H1 (cell line): ENCODE results near the gene LIF. TPM values are rescaled to one million over a fixed set of nuclear protein-coding genes. Genes with fewer than 3 reads are reported as not detected.
A peak's percentile ranks its signal among the peaks of the same experiment; 100 is the strongest.

ENCODE experiments used
- CTCF ChIA-PET: fragments of 300-600 bp; sonication (Branson Sonifier 250); formaldehyde crosslinking; loops from one replicate; lab custom pipeline; 2021; ENCODE audit not compliant: partially characterized antibody; lab: Charles Lee
- POLR2A ChIA-PET: fragments of 300-600 bp; sonication (Branson Sonifier 250); formaldehyde crosslinking; loops from one replicate; lab custom pipeline; 2021; ENCODE audit warnings: inconsistent platforms; ENCODE audit not compliant: partially characterized antibody; lab: Charles Lee
- DNase-seq, 2 experiments: peaks; one replicate each; pipeline versions ENCODE4 v3.0.0 to v3.0.0-alpha.2; 2010 to 2022; ENCODE audit warnings: low spot score in 2 of 2, low read depth in 1 of 2, mixed read lengths in 1 of 2
- FAIRE-seq: peaks from 2 replicates; lab custom pipeline; 2011; peaks lifted over from hg19 to GRCh38; lab: Jason Lieb, UNC
- H2AFZ ChIP-seq: 2 replicates; pipeline ENCODE4 v1.8.1; 2012; ENCODE audit warnings: low read length, inconsistent platforms
- H2AK5ac ChIP-seq: 2 replicates; pipeline ENCODE4 v1.6.1; 2013; ENCODE audit warnings: low read depth, low read length
- H2BK120ac ChIP-seq: replicated peaks from 2 replicates; pipeline ENCODE3; 2013; ENCODE audit warnings: low read depth, low read length, inconsistent platforms
- H2BK12ac ChIP-seq: 2 replicates; pipeline ENCODE4 v1.6.1; 2013; ENCODE audit warnings: low read depth, low read length
- H2BK15ac ChIP-seq: 2 replicates; pipeline ENCODE4 v1.6.1; 2013; ENCODE audit warnings: low read length
- H2BK20ac ChIP-seq: 2 replicates; pipeline ENCODE4 v1.6.1; 2013; ENCODE audit warnings: low read length
- H2BK5ac ChIP-seq: 2 replicates; pipeline ENCODE4 v1.6.1; 2013; ENCODE audit warnings: low read depth, low read length
- H3K14ac ChIP-seq: 2 replicates; pipeline ENCODE4 v1.6.1; 2013; ENCODE audit warnings: inconsistent platforms; ENCODE audit not compliant: insufficient read length
- H3K18ac ChIP-seq: 2 replicates; pipeline ENCODE4 v1.6.1; 2013; ENCODE audit warnings: low read length; ENCODE audit errors: extremely low read depth
- H3K23ac ChIP-seq: 2 replicates; pipeline ENCODE4 v1.6.1; 2013; ENCODE audit warnings: inconsistent platforms; ENCODE audit not compliant: insufficient read length
- H3K23me2 ChIP-seq: 2 replicates; pipeline ENCODE4 v1.6.1; 2013; ENCODE audit warnings: low read depth, low read length
- H3K27ac ChIP-seq: 2 replicates; pipeline ENCODE4 v1.6.1; 2011; ENCODE audit warnings: low read depth, low read length, inconsistent platforms
- H3K27me3 ChIP-seq, 4 experiments: replicated peaks in 1 of 4; 1 replicate in 1 of 4; 2 replicates in 3 of 4; pipeline versions ENCODE4 v1.6.1 to v1.8.1; 2011 to 2013; ENCODE audit warnings: low read length in 3 of 4, mild to moderate bottlenecking in 3 of 4, inconsistent platforms in 2 of 4, mixed read lengths in 2 of 4, moderate library complexity in 1 of 4; ENCODE audit not compliant: control insufficient read depth in 3 of 4, insufficient read depth in 3 of 4; ENCODE audit errors: extremely low read depth in 1 of 4
- H3K36me3 ChIP-seq, 4 experiments: 2 replicates each; pipeline versions ENCODE4 v1.6.1 to v1.8.1; 2011 to 2013; ENCODE audit warnings: mild to moderate bottlenecking in 4 of 4, low read length in 3 of 4, moderate library complexity in 2 of 4, control low read depth in 1 of 4, inconsistent platforms in 1 of 4; ENCODE audit not compliant: insufficient read depth in 4 of 4, control insufficient read depth in 2 of 4
- H3K4ac ChIP-seq: replicated peaks from 2 replicates; pipeline ENCODE3; 2013; ENCODE audit warnings: low read length, low read depth, mixed read lengths, inconsistent platforms; ENCODE audit not compliant: insufficient read length
- H3K4me1 ChIP-seq, 4 experiments: replicated peaks in 1 of 4; 1 replicate in 1 of 4; 2 replicates in 3 of 4; pipeline versions ENCODE4 v1.6.1 to v1.8.1; 2011 to 2013; ENCODE audit warnings: low read length in 3 of 4, inconsistent platforms in 2 of 4, mixed read lengths in 1 of 4; ENCODE audit not compliant: insufficient read depth in 4 of 4, control insufficient read depth in 3 of 4
- H3K4me2 ChIP-seq, 2 experiments: 2 replicates each; pipeline versions ENCODE4 v1.6.1 to v1.8.1; 2011 to 2013; ENCODE audit warnings: low read depth in 2 of 2, low read length in 2 of 2, control low read depth in 1 of 2, inconsistent platforms in 1 of 2, mild to moderate bottlenecking in 1 of 2; ENCODE audit not compliant: insufficient read depth in 1 of 2
- H3K4me3 ChIP-seq, 4 experiments: fragments of 200-600, 300-600 bp in 1 of 4; sonication (generic), shearing (Covaris generic), sonication (Bioruptor Twin) in 1 of 4; 2 replicates each; pipeline versions ENCODE4 v1.5.1 to v1.8.1; 2011 to 2016; ENCODE audit warnings: low read length in 4 of 4, low read depth in 3 of 4, control low read depth in 2 of 4, inconsistent platforms in 2 of 4, mild to moderate bottlenecking in 2 of 4, mixed read lengths in 1 of 4, moderate library complexity in 1 of 4; ENCODE audit not compliant: insufficient read depth in 2 of 4; ENCODE audit errors: extremely low read depth in 1 of 4
- H3K56ac ChIP-seq: replicated peaks from 2 replicates; pipeline ENCODE3; 2013; ENCODE audit warnings: low read depth, mild to moderate bottlenecking, mixed read lengths, low read length, inconsistent platforms; ENCODE audit not compliant: insufficient read length
- H3K79me1 ChIP-seq: 2 replicates; pipeline ENCODE4 v1.6.1; 2013; ENCODE audit warnings: low read depth, low read length, control low read depth
- H3K79me2 ChIP-seq, 2 experiments: 2 replicates each; pipeline versions ENCODE4 v1.6.1 to v1.8.1; 2012 to 2013; ENCODE audit warnings: low read length in 2 of 2, mild to moderate bottlenecking in 2 of 2, inconsistent platforms in 1 of 2; ENCODE audit not compliant: insufficient read depth in 2 of 2, control insufficient read depth in 1 of 2
- H3K9ac ChIP-seq, 4 experiments: replicated peaks in 1 of 4; 1 replicate in 1 of 4; 2 replicates in 3 of 4; pipeline versions ENCODE4 v1.6.1 to v1.8.1; 2011 to 2013; ENCODE audit warnings: low read depth in 3 of 4, low read length in 3 of 4, control low read depth in 2 of 4, mild to moderate bottlenecking in 2 of 4, moderate library complexity in 2 of 4, inconsistent platforms in 1 of 4; ENCODE audit errors: extremely low read depth in 1 of 4
- H3K9me3 ChIP-seq, 2 experiments: 2 replicates each; pipeline versions ENCODE4 v1.6.1 to v1.8.1; 2012 to 2013; ENCODE audit warnings: mild to moderate bottlenecking in 2 of 2, moderate library complexity in 2 of 2, control low read depth in 1 of 2, inconsistent platforms in 1 of 2, low read depth in 1 of 2, low read length in 1 of 2, mixed read lengths in 1 of 2; ENCODE audit not compliant: insufficient read depth in 2 of 2
- H4K20me1 ChIP-seq, 2 experiments: replicated peaks in 1 of 2; 2 replicates each; pipeline versions ENCODE3 to v1.8.1; 2011 to 2013; ENCODE audit warnings: inconsistent platforms in 2 of 2, low read length in 2 of 2, mild to moderate bottlenecking in 1 of 2; ENCODE audit not compliant: insufficient read depth in 2 of 2, control insufficient read depth in 1 of 2
- H4K5ac ChIP-seq: 2 replicates; pipeline ENCODE4 v1.6.1; 2013; ENCODE audit warnings: low read length, low read depth, mixed read lengths, inconsistent platforms; ENCODE audit not compliant: insufficient read length
- H4K8ac ChIP-seq: 2 replicates; pipeline ENCODE4 v1.8.0; 2013; ENCODE audit warnings: mild to moderate bottlenecking, moderate library complexity, low read length, inconsistent platforms; ENCODE audit not compliant: insufficient read depth; ENCODE audit errors: extremely low read depth
- H4K91ac ChIP-seq: replicated peaks from 2 replicates; pipeline ENCODE3; 2013; ENCODE audit warnings: low read length, mixed read lengths, inconsistent platforms; ENCODE audit not compliant: insufficient read length
- BCL11A ChIP-seq, 2 experiments: IDR thresholded peaks; one replicate each; pipeline ENCODE4 v1.6.1; 2011; ENCODE audit warnings: low read depth in 2 of 2, low read length in 2 of 2, mild to moderate bottlenecking in 2 of 2
- CBX5 ChIP-seq: fragments of 300-800, 300-1000 bp; sonication (generic); IDR thresholded peaks from 2 replicates; pipeline ENCODE4 v1.7.1; 2016; ENCODE audit warnings: antibody characterized with exemption, low read length, low read depth
- CHD1 ChIP-seq: IDR thresholded peaks from 2 replicates; pipeline ENCODE4 v1.6.1; 2012; ENCODE audit warnings: low read depth, low read length, improper control_type of control experiment
- GABPA ChIP-seq: IDR thresholded peaks from 2 replicates; pipeline ENCODE4 v1.6.1; 2011; ENCODE audit warnings: mild to moderate bottlenecking, low read length, moderate library complexity, borderline replicate concordance; ENCODE audit not compliant: insufficient read depth
- KDM5A ChIP-seq: fragments of 200-600 bp; IDR thresholded peaks from 2 replicates; pipeline ENCODE4 v1.7.1; 2012; ENCODE audit warnings: mild to moderate bottlenecking, low read length, inconsistent platforms, mixed read lengths
- MAFK ChIP-seq: IDR thresholded peaks from 2 replicates; pipeline ENCODE4 v1.6.1; 2012; ENCODE audit warnings: low read depth, mild to moderate bottlenecking, improper control_type of control experiment, low read length
- NRF1 ChIP-seq: IDR thresholded peaks from 2 replicates; pipeline ENCODE4 v1.6.1; 2011; ENCODE audit warnings: mild to moderate bottlenecking, low read depth, low read length, improper control_type of control experiment
- RFX5 ChIP-seq: IDR thresholded peaks from 2 replicates; pipeline ENCODE4 v1.6.1; 2011; ENCODE audit warnings: low read depth, low read length, improper control_type of control experiment, borderline replicate concordance
- RNF2 ChIP-seq: fragments of 200-900, 300-1000 bp; sonication (generic); IDR thresholded peaks from 2 replicates; pipeline ENCODE4 v1.7.1; 2016; ENCODE audit warnings: borderline replicate concordance, low read depth, mild to moderate bottlenecking, antibody characterized with exemption, low read length; ENCODE audit not compliant: poor library complexity, severe bottlenecking; ENCODE audit errors: missing control alignments
- SUZ12 ChIP-seq: fragments of 200-600 bp; sonication (generic); IDR thresholded peaks from 2 replicates; pipeline ENCODE4 v1.6.1; 2012; ENCODE audit warnings: mild to moderate bottlenecking, inconsistent platforms, low read length, moderate library complexity, mixed read lengths
- TAF1 ChIP-seq: IDR thresholded peaks from 2 replicates; pipeline ENCODE4 v1.6.1; 2011; ENCODE audit warnings: mild to moderate bottlenecking, low read depth, low read length
- TAF7 ChIP-seq: optimal IDR thresholded peaks from 2 replicates; pipeline ENCODE3; 2011; ENCODE audit warnings: low read depth, mild to moderate bottlenecking, inconsistent platforms, low read length, moderate library complexity, borderline replicate concordance
- WGBS, 2 experiments: shearing (Covaris generic) in 1 of 2; methylation state at CpG; one replicate each; pipeline versions ENCODE4 v1.1.6 to v1.1.7; 2013 to 2015; ENCODE audit warnings: low lambda C conversion rate in 2 of 2, mixed read lengths in 2 of 2, inconsistent platforms in 1 of 2, low coverage in 1 of 2, missing lambda C conversion rate in 1 of 2; ENCODE audit not compliant: insufficient replicate concordance in 2 of 2, insufficient coverage in 1 of 2, insufficient read length in 1 of 2; ENCODE audit errors: extremely low coverage in 1 of 2, missing lambda C conversion rate in 1 of 2; 5-methylcytosine and 5-hydroxymethylcytosine counted together
- polyA plus RNA-seq, 7 experiments: library from polyadenylated mRNA; depleted of rRNA in 3 of 7; stranded (reverse) in 5 of 7; unstranded in 2 of 7; fragments of >200 nt in 5 of 7; fragments of 200-250 nt in 2 of 7; gene quantifications; 1 replicate in 5 of 7; 2 replicates in 1 of 7; 4 replicates in 1 of 7; pipeline versions ENCODE4 v1.2.1 to v1.2.3, GENCODE V29; 2011 to 2013; ENCODE audit warnings: missing spikeins in 2 of 7, mixed read lengths in 2 of 7
- total RNA-seq: library from RNA; stranded (reverse); fragmentation: NEBNext Ultra II Directional; extraction: Animal tissue kit (Norgen Biotek cat#: 25700); gene quantifications from 2 replicates; pipeline ENCODE4 v1.2.1, GENCODE V29; 2021

LIF gene
- total and polyA plus RNA-seq, 2 of the 8 experiments (the other 6 are each of a cell fraction or from before 2014, with no cell fraction given) = 3.3 to 3.5 TPM

DNA sequence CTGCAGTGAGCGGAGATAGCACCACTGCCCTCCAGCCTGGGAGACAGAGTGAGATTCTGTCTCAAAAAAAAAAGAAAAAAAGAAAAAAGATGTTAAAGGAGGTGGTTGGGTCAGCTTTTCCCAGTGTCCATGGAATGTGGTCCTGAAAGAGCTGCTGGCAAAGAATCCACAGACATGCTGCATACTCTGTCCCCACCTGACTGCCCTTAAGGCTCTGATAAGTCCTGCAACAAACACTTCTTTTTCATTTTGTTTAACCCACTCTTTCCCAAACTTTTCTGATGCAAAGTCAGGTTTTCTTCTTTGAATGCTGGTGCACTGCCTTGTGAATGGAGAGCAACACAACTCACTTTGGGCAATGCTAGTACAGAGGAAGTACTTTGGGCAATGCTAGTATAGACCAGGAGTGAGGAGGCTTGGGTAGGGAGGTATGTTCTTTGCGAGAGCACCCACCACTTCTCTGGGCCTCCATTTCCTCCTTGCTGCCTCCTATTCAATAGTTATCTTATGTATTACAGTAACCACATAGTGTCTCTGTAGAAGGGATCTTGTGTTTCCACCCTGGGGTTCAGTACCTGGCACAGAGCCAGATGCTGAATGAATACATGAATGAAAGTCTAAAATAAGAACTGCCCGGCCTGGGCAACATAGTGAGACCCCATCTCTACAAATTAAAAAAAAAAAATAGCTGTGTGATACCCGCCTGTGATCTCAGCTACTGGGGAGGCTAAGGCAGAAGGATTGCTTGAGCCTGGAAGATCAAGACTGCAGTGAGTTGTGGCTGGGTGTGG, 18.9 kb downstream of the LIF start:
- Histone ChIP-seq H2BK20ac (peak overlapping the region; percentile 61; the same call in 1 of the 2 replicates), H4K20me1 (no peaks in the 10 kb centered on the region), H3K79me2 (no peaks in the 10 kb centered on the region), H3K9me3 (no peaks in the 10 kb centered on the region), H3K27ac (no peak overlapping the region; the same call in 1 of the 2 replicates), H3K23me2 (no peaks in the 10 kb centered on the region; the same call in 1 of the 2 replicates), H2BK15ac (no peak overlapping the region), H3K56ac (no peak overlapping the region), H3K4me2 (no peak overlapping the region), H2BK5ac (0 out of 2 replicates have a peak overlapping the region, but pooled peaks have one; percentile 26), H3K79me1 (no peaks in the 10 kb centered on the region; the same call in 1 of the 2 replicates), H3K18ac (no peak overlapping the region), H3K4me3 (no peak overlapping the region), H2AFZ (no peak overlapping the region), H3K4ac (no peak overlapping the region), H4K5ac (no peak overlapping the region), H3K4me1 (peaks cover 2 to 9% (median 6%) of the 10 kb centered on the region in 4 experiments; a peak in 5 of 7 replicates), H4K8ac (no peak overlapping the region), H2BK120ac (no peak overlapping the region), H2BK12ac (no peak overlapping the region), H3K9ac (no peak overlapping the region), H3K14ac (no peak overlapping the region), H3K36me3 (no peaks in the 10 kb centered on the region), H2AK5ac (0 out of 2 replicates have a peak overlapping the region, but pooled peaks have one; percentile 28), H3K27me3 (no peaks in the 10 kb centered on the region; a peak in 1 of 7 replicates), H4K91ac (no peak overlapping the region), H3K23ac (no peak overlapping the region)
- DNase-seq (no peak), FAIRE-seq (no peak)
- ChIA-PET CTCF (interaction anchor here (0.7 to 1.8 kb wide), 5 partner anchors 9 to 1626 kb away, joined by 3 to 6 read pairs (median 3); no protein-coding TSS in a partner anchor), POLR2A (no interaction called here)
- WGBS, 2 experiments = 87% methylated on average over 4 of the region's 4 CpGs; no CpG with 5 or more reads in 1 of the 2 experiments
- no peak for TF ChIP-seq BCL11A (IDR thresholded peaks at IDR 0.05; ENCODE audit: low read depth in 2 of 2, low read length in 2 of 2)
- no peak for TF ChIP-seq TAF1
- TF ChIP-seq TAF7 = no peak
- no peak for TF ChIP-seq NRF1
- no peak for TF ChIP-seq MAFK
- TF ChIP-seq SUZ12 = no peak
- no peak for TF ChIP-seq KDM5A
- TF ChIP-seq RNF2 = no peak
- TF ChIP-seq CBX5 = no peak
- TF ChIP-seq CHD1 = no peak
- no peak for TF ChIP-seq GABPA
- no peak for TF ChIP-seq RFX5
